RWPE1 (cell line): ENCODE measurements around the gene ARRDC3.
"Not testable (repeated sequence)": the region's sequence is repeated elsewhere in the genome, so short reads cannot be mapped to it uniquely, and the experiment has no call there.

Experiments
- CTCF ChIA-PET: fragments of 350-600 bp; sonication (Branson Sonifier 250); formaldehyde crosslinking; extraction: SDS; loops from one replicate; lab custom pipeline; 2021; lab: Yijun Ruan, JAX
- POLR2A ChIA-PET: fragments of 400-600 bp; formaldehyde crosslinking; extraction: SDS; loops from one replicate; lab custom pipeline; 2020; ENCODE audit warnings: antibody characterized with exemption; ENCODE audit not compliant: low non-redundant PET; lab: Yijun Ruan, JAX
- DNase-seq: peaks from one replicate; pipeline ENCODE4 v3.0.0; 2012; ENCODE audit warnings: low spot score
- H3K27ac ChIP-seq: fragments of 450-650 bp; 2 replicates; pipeline ENCODE4 v1.5.1; 2017
- CTCF ChIP-seq: fragments of 450-650 bp; conservative IDR thresholded peaks from 2 replicates; pipeline ENCODE4 v1.5.1; 2017; ENCODE audit warnings: low read depth, mild to moderate bottlenecking

The ARRDC3 gene

DNA sequence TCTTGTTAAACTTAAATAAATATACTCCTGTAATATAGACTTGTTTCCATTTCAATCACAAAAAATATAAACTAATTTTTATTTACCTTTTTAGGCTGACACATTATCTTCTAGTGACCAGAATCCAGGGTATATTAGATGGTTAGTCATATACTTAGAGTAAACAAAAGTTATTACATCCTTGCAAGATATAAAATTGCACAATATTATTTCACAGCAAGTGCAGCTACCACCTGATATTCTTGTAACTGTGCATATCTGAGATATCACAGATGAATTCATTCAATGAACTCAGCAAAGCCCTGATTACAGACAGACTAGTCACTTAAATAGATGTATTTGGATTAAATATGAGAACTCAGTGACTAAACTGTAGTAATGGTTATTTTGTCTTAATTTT lies 25.6 kb upstream of the ARRDC3 start:
- H3K27ac ChIP-seq, result no peak overlapping the region
- no peak for DNase-seq
- no peak for TF ChIP-seq CTCF
- ChIA-PET CTCF (interaction anchor here (1.0 to 4.6 kb wide), 2 partner anchors 11 to 476 kb away, joined by 4 to 20 read pairs; no protein-coding TSS in a partner anchor), POLR2A (no interaction called here)

DNA sequence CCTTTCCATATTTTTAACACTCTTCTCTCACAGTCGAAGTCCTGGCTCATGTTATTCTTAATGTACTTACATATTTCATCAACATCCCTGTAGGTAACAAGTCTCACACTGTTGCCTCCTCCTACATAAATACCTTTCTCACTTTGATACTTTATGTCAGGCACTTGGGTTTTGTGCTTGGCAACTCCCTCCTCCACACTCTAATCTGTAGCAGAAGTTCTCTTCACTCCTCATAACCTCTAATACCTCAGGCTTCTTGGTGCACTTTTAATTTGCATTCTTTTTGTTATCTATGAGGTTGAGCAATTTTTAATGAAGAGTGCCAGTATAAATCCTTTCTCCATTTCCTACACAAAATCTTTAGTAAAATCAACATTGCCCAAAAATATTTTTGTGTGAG lies 24.1 kb upstream of the ARRDC3 start:
- TF ChIP-seq CTCF, result no peak
- H3K27ac ChIP-seq, result no peak overlapping the region
- DNase-seq, result no peak
- ChIA-PET POLR2A (no interaction called here), CTCF (interaction anchor here (0.7 kb wide), 1 partner anchor 11 kb away, joined by 3 read pairs; no protein-coding TSS in a partner anchor)

- CTCF ChIA-PET, result no interaction called here
- no peak for DNase-seq
- no peak for TF ChIP-seq CTCF
- H3K27ac ChIP-seq, result no peak overlapping the region
- POLR2A ChIA-PET, result no interaction called here
Observed at GRCh38 chr5:91403438-91403837, 20.3 kb upstream of the ARRDC3 start.

DNA sequence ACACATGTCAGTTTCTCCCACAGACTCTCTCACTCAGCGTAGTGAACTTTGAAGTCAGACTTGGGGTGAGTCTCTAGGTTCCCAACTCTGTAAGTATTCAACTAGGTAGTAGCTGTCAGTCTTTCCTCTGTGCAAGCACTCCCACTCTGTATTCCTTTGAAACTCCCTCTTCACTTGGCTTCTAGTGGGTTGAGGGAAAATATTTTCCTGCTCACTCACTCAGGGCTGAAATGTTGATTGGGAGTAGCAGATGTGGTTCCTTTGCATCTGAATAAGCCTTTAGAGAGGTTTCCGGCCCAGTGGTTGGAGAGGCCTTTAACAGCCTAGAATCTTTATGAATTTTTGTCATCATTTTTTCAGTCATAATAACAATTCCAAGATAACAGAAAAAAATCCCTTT lies 18.1 kb upstream of the ARRDC3 start:
- TF ChIP-seq CTCF, result no peak

DNA sequence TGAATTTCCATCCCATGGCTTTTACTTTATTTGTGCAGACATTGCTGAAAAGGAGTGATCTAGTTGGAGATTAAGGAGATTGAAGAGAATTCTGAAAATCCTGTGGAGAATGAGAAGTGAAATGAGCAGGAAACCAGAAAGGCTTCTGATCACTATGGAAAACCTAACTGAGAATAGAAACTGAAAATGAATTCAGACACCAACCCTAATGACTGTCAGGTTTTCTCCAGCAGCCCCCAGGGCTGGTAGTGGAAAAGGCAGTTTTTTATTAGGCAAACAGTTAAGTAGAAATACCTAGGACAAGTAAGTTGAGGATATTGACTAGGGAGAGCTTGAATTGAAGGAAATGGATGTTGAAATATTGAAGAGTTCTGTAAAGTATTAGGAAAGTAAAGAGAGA lies 14.7 kb upstream of the ARRDC3 start:
- no peak for DNase-seq
- H3K27ac ChIP-seq, result no peak overlapping the region
- ChIA-PET POLR2A (no interaction called here), CTCF (no interaction called here)
- TF ChIP-seq CTCF, result no peak

More for the DNA sequence above, 18.1 kb upstream of the ARRDC3 start:
- no peak overlapping the region for H3K27ac ChIP-seq
- CTCF ChIA-PET, result interaction anchor here (0.7 kb wide), 2 partner anchors 60 to 419 kb away, joined by 3 read pairs; no protein-coding TSS in a partner anchor
- DNase-seq, result no peak
- POLR2A ChIA-PET, result no interaction called here

- TF ChIP-seq CTCF, result no peak
- H3K27ac ChIP-seq, result no peak overlapping the region
- ChIA-PET POLR2A (no interaction called here), CTCF (no interaction called here)
- DNase-seq, result no peak
Observed at GRCh38 chr5:91390268-91390667, 7.2 kb upstream of the ARRDC3 start.

GRCh38 chr5:91389555-91389954 lies 6.4 kb upstream of the ARRDC3 start:
- DNase-seq, H3K27ac ChIP-seq, POLR2A ChIA-PET, CTCF ChIA-PET: not testable (repeated sequence)
